CD4-positive, alpha-beta T cell treated with Interleukin-15 for 1 hour (primary cell): Measurements from ENCODE around the gene DHRSX.
"Not testable (repeated sequence)": the region's sequence is repeated elsewhere in the genome, so short reads cannot be mapped to it uniquely, and the experiment has no call there.

Experiments
- DNase-seq: peaks from one replicate; pipeline ENCODE4 v3.0.0-alpha.2; 2020

DHRSX gene

DNA sequence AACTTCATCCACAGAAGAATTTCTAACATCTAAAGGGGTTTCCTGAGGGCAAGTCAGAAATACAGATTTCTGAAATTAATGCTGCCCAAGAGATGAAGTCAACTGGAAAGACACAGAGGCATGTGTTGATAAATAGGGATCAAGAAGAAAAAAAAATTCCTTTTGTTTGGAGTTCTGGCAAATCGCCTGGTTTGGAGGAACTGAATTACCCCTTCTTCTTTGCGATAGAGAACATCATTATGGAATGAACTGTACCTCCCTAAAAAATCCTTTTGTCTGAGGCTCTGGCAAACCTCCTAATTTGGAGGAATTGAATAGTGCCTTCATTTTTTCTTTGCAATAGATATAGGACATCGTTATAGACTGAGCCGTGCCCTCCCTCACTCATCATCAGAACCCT lies 200.9 kb downstream of the DHRSX start:
- DNase-seq = no peak

DNA sequence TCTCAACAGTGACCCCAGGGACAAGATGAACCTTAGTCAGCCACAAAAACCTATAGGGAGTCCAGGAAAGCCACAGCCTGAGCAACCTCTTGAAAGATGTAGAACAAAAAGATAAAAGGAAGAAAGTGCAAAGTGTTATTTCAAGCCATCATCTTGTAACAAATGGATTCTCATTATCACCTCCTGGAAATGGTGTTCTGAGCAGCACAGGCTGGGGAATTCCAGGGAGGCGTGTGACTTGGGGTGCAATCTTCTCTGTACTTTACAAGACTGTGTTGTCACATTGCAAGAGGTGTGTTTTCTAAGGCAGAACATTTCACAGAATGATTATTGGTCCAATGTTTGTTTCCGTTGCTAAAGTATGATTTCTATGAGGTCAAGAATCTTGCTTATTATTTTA lies 214.0 kb downstream of the DHRSX start:
- DNase-seq = no peak

DNA sequence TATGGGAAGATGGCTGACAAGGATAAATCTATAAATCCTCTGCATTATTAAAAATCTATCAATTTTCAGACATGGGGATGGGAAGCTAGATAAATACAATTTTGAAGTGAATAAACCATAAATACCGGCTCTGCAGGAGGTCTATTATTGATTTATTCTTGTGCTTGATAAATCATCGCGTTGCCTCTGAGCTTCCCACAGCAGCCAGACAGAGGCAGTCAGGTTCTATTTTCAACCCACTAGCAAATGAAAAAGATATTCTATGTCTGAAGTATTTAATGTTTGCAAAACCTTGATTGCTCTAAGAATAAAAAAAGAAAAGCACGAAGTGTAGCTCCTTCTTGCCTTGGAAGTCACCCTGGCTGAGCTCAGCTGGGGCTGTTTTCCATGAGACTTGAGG lies 216.2 kb downstream of the DHRSX start:
- no peak for DNase-seq

DNA sequence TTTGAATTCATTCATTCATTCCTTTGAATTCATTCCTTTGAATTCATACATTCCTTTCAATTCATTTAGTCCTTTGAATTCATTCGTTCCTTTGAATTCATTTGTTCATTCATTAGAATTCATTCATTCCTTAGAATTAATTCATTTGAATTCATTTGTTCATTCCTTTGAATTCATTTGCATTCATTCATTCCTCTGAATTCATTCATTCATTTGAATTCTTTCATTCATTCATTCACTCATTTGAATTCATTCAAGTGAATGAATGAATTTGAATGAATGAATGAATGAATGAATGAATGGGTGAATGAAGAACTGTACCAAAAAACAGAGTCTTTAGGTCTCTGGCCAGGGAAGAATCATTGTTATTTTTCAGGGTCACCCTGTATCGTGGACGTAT lies 216.6 kb downstream of the DHRSX start:
- no peak for DNase-seq

DNA sequence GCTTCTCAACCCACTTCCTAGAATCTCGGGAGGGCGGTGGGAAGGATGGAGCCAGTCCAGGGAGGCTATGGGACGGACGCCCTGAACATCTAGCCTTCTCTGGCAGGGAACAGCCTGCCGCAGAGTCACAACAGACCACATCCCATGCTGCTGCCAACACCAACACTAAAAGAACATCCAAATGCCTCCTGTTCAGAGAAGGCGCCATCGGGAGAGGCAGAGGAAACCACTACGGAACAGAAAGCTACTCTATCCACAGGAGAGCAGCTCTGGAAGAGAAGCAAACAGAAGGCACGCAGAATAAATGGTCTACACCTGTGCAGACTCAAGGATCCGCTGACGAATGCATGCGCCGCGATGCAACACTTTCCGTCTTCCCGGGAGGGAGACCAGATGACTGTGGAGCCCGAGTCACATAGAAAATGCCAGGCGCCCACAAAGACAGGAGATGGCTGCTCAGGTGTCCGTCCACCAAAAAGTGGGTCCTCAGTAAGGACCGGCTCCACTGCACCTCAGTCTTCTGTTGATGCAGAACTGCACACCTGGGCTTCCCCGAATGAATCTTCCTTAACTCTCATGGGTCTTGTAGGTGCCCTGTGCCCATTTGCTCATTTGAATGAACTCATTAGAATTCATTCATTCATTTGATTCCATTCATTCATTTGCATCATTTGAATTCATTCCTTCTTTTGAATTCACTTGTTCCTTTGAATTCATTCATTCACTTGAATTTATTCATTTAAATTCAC lies 217.5 kb downstream of the DHRSX start:
- DNase-seq = no peak

DNA sequence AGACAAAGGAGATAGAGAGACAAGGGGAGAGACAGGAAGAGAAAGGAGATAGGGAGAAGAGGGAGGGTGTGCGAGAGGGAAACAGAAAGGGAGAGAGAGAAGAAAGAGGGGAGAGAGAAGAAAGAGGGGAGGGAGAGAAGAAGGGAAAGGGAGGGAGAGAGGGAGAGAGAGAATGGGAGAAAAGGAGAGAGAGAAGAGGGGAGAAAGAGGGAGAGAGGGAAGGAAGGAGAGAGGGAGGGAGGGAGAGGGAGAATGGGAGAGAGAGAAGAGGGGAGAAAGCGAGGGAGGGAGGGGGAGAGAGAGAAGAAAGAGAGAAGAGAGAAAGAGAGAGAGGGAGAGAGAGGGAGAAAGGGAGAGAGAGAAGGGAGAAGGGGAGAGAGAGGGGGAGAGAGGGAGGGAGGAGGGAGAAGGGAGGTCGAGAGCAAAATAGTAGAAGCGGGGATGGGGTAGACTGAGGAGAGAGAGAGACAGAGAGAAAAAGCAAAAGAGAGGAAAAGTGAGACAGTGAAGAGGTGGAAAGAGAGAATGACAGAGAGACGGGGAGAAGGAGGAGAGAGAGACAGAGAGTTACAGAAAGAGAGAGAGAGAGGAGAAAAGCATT lies 218.2 kb downstream of the DHRSX start:
- DNase-seq = no peak

DNA sequence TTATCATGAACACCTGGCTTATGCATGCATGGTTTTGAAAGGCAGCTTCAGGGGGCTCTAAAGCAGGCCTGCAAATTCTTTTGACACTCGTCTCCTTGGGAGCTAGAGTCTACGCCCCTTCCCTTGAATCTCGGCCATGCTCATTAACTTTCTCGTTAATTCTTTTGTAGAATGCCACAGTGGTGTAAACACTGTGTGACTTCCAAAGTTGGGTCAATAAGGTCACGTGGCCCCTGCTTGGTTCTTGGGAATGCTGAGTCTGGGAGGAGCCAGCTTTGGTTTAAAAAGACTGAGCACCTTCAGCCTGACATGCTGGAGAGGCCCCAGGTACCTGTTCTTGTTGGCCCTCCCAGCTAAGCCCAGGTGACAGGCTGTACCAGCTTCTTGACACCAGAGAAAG lies 228.4 kb downstream of the DHRSX start:
- DNase-seq = no peak

DNA sequence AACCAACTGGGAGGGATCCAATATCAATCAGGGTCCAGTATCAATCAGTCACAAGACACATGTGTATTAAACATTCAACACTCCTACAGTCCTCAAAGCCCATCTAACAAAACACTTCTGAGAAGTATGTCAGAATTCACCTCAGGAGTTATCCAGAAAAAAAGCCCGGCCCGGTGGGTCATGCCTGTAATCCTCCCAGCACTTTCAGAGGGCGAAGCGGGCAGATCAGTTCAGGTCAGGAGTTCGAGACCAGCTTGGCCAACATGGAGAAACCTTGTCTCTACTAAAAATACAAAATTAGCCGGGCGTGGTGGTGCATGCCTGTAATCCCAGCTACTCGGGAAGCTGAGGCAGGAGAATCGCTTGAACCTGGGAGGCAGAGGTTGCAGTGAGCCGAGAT lies 229.2 kb downstream of the DHRSX start:
- DNase-seq = not testable (repeated sequence)

DNA sequence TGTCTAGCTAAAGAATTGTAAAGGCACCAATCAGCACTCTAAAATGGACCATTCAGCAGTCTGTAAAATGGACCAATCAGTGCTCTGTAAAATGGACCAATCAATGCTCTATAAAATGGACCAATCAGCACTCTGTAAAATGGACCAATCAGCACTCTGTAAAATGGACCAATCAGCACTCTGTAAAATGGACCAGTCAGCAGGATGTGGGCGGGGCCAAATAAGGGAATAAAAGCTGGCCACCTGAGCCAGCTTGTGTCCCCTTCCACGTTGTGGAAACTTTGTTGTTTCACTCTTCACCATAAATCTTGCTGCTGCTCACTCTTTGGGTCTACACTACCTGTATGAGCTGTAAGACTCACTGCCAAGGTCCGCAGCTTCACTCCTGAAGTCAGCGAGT lies 230.0 kb downstream of the DHRSX start:
- not testable (repeated sequence) for DNase-seq

DNA sequence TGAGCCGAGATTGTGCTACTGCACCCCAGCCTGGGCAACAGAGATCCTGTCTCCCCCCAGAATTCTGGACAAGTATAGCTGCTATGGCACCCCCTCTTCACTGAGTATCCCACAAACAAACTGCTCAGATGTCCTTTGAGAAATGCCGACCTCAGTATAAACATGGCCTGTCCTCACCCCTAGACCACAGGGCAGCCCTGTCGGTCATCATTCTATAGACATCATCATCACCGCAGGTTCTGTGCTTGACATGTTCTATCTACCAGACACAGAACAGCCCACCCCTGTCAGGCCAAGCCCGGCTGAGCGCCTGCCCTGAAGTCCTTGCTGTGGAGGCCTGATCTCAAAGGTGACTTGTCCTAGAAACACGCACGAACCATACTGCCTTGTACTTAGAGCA lies 232.9 kb downstream of the DHRSX start:
- DNase-seq = no peak

DNA sequence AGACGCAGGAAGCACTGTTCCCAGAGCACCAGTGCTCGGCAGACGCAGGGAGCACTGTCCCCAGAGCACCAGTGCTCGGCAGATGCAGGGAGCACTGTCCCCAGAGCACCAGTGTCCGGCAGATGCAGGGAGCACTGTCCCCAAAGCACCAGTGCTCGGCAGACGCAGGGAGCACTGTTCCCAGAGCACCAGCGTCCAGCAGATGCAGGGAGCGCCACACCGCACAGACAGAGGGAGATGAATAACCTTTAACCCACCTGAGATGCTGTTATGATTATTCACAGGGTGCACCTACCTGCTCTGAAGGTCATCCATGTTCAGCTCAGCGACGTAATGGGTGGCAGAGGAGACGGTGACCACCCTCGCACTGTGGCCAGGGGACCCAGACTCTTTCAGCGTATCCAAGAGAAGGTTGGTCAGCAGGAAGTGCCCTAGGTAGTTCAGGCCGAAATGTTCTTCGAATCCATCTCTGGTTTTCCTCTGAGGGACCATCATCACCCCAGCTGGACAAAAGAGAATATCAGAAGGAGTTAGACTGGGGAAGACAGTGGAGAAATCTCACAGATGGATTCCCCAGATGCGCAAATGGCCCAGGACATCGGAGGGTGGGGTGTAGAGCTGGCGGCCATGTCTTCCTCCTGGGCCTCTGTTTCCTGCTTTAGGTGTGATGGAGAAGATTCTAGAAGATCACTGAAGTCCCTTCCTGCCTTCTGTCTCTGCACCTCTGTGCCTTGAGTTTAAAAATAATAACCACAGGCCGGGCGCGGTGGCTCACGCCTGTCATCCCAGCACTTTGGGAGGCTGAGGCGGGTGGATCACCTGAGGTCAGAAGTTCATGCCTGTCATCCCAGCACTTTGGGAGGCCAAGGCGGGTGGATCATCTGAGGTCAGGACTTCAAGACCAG lies 234.1 kb downstream of the DHRSX start:
- no peak for DNase-seq

DNA sequence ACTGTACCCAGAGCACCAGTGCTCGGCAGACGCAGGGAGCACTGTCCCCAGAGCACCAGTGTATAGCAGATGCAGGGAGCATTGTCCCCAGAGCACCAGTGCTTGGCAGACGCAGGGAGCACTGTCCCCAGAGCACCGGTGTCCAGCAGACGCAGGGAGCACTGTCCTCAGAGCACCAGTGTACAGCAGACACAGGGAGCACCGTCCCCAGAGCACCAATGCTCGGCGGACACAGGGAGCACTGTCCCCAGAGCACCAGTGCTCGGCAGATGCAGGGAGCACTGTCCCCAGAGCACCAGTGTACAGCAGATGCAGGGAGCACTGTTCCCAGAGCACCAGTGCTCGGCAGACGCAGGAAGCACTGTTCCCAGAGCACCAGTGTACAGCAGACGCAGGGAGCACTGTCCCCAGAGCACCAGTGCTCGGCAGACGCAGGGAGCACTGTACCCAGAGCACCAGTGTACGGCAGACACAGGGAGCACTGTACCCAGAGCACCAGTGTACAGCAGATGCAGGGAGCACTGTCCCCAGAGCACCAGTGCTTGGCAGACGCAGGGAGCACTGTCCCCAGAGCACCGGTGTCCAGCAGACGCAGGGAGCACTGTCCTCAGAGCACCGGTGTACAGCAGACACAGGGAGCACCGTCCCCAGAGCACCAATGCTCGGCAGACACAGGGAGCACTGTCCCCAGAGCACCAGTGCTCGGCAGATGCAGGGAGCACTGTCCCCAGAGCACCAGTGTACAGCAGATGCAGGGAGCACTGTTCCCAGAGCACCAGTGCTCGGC lies 234.9 kb downstream of the DHRSX start:
- not testable (repeated sequence) for DNase-seq

DNA sequence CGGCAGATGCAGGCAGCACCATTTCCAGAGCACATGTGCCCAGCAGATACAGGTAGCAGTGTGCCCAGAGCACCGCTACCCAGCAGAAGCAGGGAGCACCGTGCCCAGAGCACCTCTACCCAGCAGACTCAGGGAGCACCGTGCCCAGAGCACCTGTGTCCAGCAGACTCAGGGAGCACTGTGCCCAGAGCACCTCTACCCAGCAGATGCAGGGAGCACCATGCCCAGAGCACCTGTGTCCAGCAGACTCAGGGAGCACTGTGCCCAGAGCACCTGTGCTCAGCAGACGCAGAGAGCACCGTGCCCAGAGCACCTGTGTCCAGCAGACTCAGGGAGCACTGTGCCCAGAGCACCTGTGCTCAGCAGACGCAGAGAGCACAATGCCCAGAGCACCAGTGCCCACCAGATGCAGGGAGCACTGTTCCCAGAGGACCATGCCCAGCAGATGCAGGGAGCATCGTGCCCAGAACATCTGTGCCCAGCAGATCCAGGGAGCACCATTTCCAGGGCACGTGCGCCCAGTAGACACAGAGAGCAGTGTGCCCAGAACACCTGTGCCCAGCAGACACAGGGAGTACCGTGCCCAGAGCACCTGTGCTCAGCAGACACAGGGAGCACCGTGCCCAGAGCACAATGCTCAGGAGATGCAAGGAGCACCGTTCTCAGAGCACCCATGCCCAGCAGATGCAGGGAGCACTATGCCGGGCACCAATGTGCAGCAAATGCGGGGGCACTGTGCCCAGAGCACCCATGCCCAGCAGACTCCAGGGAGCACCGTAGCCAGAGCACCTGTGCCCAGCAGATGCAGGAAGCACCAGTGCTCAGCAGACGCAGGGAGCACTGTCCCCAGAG lies 236.4 kb downstream of the DHRSX start:
- DNase-seq = no peak

DNA sequence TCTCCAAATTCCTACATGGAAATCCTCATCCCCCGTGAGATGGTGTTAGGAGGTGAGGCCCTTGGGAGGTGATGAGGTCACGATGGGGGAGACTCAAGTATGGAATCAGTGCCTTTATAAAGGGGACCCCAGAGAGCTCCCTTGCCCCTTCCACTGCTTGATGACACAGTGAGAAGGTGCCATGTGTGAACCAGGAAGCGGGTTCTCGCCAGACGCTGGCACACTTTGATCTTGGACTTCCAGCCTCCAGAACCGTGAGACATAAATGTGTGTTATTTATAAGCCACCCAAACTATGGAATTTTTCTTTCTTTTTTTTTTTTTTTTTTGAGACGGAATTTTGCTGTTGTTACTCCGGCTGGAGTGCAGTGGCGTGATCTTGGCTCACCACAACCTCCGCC lies 237.6 kb downstream of the DHRSX start:
- no peak for DNase-seq

DNA sequence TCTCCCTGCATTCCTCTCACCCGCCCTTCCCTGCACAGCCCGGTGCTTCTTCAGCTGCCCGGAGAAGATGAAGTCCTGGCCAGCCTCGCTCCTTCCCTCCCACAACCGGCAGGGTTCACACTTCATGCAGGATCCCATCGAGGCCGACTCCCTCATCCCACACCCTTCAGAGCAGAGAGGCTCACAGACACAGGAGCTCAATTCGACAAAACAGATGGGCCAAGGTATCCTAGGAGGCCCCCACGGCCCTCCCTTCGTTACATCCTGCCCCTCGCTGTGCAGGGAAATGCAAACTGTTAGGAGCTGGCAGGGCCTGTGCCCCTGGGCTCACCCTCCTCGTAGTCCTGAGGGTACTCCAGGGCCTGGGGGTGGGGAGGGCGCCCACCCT lies 238.1 kb downstream of the DHRSX start:
- no peak for DNase-seq

DNA sequence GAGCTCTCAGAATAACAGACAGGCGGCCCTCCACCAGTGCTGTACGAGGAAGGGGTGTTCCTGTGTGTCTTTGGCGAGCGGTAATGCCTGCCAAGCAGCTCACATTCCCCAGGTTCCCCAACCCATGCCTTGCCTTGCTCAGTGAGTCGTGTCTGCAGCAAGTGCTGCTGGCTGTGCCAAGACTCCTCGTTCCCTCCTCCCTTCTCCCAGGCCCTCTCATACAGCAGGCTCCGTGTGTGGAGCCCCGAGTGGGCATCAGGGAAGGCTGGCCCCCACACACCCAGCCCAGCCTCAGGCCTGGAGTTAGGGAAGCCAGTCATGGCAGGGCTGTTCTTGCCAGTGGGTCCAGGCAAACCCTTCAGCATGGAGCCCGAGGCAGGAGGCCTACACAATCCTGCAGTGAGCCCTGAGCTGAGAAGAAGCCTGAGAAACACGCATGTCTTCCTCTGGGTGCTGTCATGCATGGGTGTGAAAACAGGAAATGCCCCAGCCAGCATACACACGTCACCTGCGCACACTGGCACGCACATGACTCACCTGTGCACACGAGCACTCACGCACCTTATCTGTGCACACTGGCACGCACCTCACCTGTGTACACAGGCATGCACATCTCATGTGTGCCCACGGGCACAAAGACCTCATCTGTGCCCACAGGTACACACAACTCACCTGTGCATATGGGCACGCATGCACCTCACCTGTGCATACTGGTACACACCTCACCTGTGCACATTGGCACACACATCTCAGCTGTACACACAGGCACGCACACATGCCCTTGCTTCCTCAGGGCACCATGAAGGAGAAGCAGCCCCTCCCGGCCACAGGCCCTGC lies 238.7 kb downstream of the DHRSX start:
- DNase-seq = no peak

DNA sequence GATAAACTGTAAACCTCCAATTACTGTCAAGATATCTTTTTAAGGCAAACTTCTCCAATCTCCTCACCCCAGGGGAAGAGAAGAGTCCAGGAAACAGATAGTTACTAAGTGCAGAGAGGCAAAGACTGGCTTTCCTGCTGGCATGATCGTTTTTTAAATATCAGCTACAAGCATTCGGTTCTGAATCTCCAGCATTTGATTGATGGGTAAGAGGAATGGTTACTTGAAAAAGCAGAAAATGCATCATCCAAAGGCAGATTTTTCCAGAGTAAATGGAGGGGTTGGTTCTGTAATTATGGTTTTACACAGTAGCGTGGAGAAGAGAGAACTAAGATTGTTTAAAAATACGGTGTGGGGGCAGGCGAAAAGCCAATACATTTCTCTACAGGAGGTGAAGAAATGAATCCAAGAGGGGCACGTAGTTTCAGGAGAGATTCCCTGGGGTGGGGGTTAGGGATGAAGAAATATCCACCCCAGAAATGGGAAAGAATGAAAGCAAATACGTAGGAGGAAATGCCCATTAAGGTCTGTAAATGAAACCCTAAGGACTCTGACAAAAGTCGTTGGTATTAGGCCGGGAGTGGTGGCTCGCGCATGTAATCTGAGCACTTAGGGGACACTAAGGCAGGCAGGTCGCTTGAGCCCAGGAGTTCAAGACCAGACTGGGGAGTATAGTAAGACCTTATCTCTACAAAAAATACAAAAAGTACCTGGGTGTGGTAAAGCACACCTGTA lies 248.3 kb downstream of the DHRSX start:
- DNase-seq = no peak

DNA sequence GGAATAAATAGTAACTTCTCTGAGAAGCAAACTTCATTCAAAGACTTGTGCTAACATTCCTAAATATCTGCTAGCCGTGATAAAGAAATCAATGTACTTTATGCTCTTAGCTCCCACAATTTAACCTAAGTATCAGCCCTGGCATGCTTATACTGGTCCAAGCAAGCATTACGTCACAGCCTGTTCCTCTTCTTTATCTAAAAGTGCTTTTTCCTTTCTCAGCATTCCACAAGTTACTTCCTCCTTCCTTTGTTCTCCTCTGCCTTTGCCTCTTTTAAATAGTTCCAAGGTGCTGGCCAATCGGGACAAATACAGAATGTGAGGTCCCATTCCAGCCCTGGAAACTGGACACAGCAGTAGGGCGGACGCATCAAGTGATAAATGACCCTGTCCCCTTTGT lies 249.6 kb downstream of the DHRSX start:
- no peak for DNase-seq

DNA sequence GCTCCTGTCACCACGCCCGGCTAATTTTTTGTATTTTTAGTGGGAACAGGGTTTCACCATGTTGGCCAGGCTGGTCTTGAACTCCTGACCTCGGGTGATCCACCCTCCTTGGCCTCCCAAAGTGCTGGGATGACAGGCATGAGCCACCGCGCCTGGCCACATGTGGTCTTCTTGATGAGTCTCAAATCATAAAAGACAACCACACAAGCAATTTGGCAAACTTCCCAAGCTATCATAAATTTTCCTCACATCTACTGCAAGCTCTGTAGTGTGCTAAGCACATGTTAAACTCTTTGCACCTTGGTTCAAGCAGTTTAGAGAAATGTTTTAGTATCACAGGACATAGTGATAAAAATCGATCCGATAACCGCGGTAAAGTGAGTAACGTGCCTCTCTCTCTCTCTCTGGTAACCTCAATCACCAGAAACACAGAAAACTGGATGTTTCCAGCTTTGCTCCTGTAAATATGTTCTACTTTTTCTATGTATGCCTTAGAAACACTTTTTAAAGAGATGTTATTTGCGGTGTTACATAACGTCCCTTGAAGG lies 256.8 kb downstream of the DHRSX start:
- DNase-seq = no peak

DNA sequence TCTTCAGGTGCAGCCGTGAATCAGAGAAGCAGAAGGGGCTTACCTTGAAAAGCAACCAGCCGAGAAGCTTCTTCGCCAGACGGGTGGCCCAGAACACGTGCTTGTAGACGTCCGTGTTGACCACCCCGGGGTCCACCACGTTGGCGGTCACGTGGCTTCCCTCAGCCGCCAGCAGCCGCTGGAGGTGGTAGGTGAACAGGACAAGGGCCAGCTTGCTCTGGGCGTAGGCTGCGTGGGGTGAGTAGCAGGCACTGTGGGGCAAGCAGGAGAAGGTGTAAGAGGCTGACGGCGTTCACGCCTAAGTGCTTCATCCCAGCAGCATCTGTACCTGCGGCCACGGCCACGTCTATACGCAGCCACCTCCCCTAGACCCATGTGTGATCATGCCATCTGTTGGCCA lies 257.8 kb downstream of the DHRSX start:
- no peak for DNase-seq
